Adipocyte (in vitro differentiated cells): ENCODE measurements around the gene ZBTB16.

Experiments
- DNase-seq: peaks from one replicate; pipeline ENCODE4 v3.0.0-alpha.2; 2015; ENCODE audit warnings: low read depth
- H3K27me3 ChIP-seq: replicated peaks from 2 replicates; pipeline ENCODE4 v1.7.0; 2013; ENCODE audit warnings: mild to moderate bottlenecking, low read length, moderate library complexity; ENCODE audit not compliant: control insufficient read depth, insufficient read depth
- H3K36me3 ChIP-seq: 2 replicates; pipeline ENCODE4 v1.7.0; 2013; ENCODE audit warnings: low read length, mild to moderate bottlenecking, moderate library complexity; ENCODE audit not compliant: control insufficient read depth, insufficient read depth, severe bottlenecking
- H3K4me1 ChIP-seq: 2 replicates; pipeline ENCODE4 v1.7.0; 2013; ENCODE audit warnings: mild to moderate bottlenecking, low read length, moderate library complexity; ENCODE audit not compliant: control insufficient read depth, insufficient read depth
- H3K4me3 ChIP-seq: 2 replicates; pipeline ENCODE4 v1.7.0; 2013; ENCODE audit warnings: mild to moderate bottlenecking, low read length, moderate library complexity
- H3K9ac ChIP-seq: 2 replicates; pipeline ENCODE4 v1.7.0; 2013; ENCODE audit warnings: mild to moderate bottlenecking, low read length, moderate library complexity
- H3K9me3 ChIP-seq: 2 replicates; pipeline ENCODE4 v1.7.0; 2013; ENCODE audit warnings: mild to moderate bottlenecking, low read length, moderate library complexity; ENCODE audit not compliant: control insufficient read depth

The ZBTB16 gene

GRCh38 chr11:114209343-114209742 is 149.8 kb downstream of the ZBTB16 start:
- DNase-seq = no peak
- H3K4me3 ChIP-seq = no peak overlapping the region
- no peaks in the 10 kb centered on the region for H3K27me3 ChIP-seq
- no peak overlapping the region for H3K9ac ChIP-seq
- H3K4me1 ChIP-seq = peaks cover 7% of the 10 kb centered on the region
- peaks cover 91% of the 10 kb centered on the region for H3K36me3 ChIP-seq
- no peaks in the 10 kb centered on the region for H3K9me3 ChIP-seq

GRCh38 chr11:114209904-114210303 is 150.4 kb downstream of the ZBTB16 start:
- peaks cover 86% of the 10 kb centered on the region for H3K36me3 ChIP-seq
- no peak overlapping the region for H3K9ac ChIP-seq
- DNase-seq = no peak
- no peaks in the 10 kb centered on the region for H3K27me3 ChIP-seq
- no peak overlapping the region for H3K4me3 ChIP-seq
- peaks cover 7% of the 10 kb centered on the region for H3K4me1 ChIP-seq
- H3K9me3 ChIP-seq = no peaks in the 10 kb centered on the region

GRCh38 chr11:114211444-114212121 is 152.1 kb downstream of the ZBTB16 start:
- Histone ChIP-seq H3K9ac (no peak overlapping the region), H3K36me3 (peaks cover 90% of the 10 kb centered on the region), H3K4me3 (no peak overlapping the region), H3K4me1 (peaks cover 9% of the 10 kb centered on the region), H3K9me3 (no peaks in the 10 kb centered on the region), H3K27me3 (no peaks in the 10 kb centered on the region)
- no peak for DNase-seq

GRCh38 chr11:114213622-114214021 is 154.1 kb downstream of the ZBTB16 start:
- H3K36me3 ChIP-seq = peaks cover 86% of the 10 kb centered on the region
- H3K9ac ChIP-seq = no peak overlapping the region
- H3K9me3 ChIP-seq = no peaks in the 10 kb centered on the region
- no peak for DNase-seq
- no peaks in the 10 kb centered on the region for H3K27me3 ChIP-seq
- no peak overlapping the region for H3K4me3 ChIP-seq
- peaks cover 9% of the 10 kb centered on the region for H3K4me1 ChIP-seq

GRCh38 chr11:114215428-114215827 is 155.9 kb downstream of the ZBTB16 start:
- DNase-seq = no peak
- H3K4me3 ChIP-seq = no peak overlapping the region
- H3K27me3 ChIP-seq = no peaks in the 10 kb centered on the region
- peaks cover 70% of the 10 kb centered on the region for H3K36me3 ChIP-seq
- H3K4me1 ChIP-seq = peaks cover 28% of the 10 kb centered on the region
- H3K9me3 ChIP-seq = no peaks in the 10 kb centered on the region
- no peak overlapping the region for H3K9ac ChIP-seq

GRCh38 chr11:114215871-114216795 is 156.6 kb downstream of the ZBTB16 start:
- Histone ChIP-seq H3K4me1 (peaks cover 34% of the 10 kb centered on the region), H3K9me3 (no peaks in the 10 kb centered on the region), H3K27me3 (no peaks in the 10 kb centered on the region), H3K9ac (no peak overlapping the region), H3K4me3 (no peak overlapping the region), H3K36me3 (peaks cover 63% of the 10 kb centered on the region)
- no peak for DNase-seq

- Histone ChIP-seq H3K36me3 (peaks cover 61% of the 10 kb centered on the region), H3K9ac (no peak overlapping the region), H3K4me1 (peaks cover 40% of the 10 kb centered on the region), H3K4me3 (no peak overlapping the region), H3K9me3 (no peaks in the 10 kb centered on the region), H3K27me3 (no peaks in the 10 kb centered on the region)
- no peak for DNase-seq
These were observed 157.3 kb downstream of the ZBTB16 start for GRCh38 chr11:114216796-114217180.

- no peaks in the 10 kb centered on the region for H3K9me3 ChIP-seq
- peaks cover 61% of the 10 kb centered on the region for H3K36me3 ChIP-seq
- no peak overlapping the region for H3K4me3 ChIP-seq
- peaks cover 41% of the 10 kb centered on the region for H3K4me1 ChIP-seq
- DNase-seq = no peak
- no peak overlapping the region for H3K9ac ChIP-seq
- no peaks in the 10 kb centered on the region for H3K27me3 ChIP-seq
These were observed 159.0 kb downstream of the ZBTB16 start for GRCh38 chr11:114218508-114218907.

GRCh38 chr11:114219559-114220349 is 160.2 kb downstream of the ZBTB16 start:
- DNase-seq = peak; percentile 38
- Histone ChIP-seq H3K9ac (peak overlapping the region; percentile 48), H3K36me3 (peaks cover 65% of the 10 kb centered on the region), H3K4me1 (peaks cover 41% of the 10 kb centered on the region), H3K27me3 (no peaks in the 10 kb centered on the region), H3K4me3 (no peak overlapping the region), H3K9me3 (no peaks in the 10 kb centered on the region)

GRCh38 chr11:114221037-114221436 is 161.5 kb downstream of the ZBTB16 start:
- Histone ChIP-seq H3K36me3 (peaks cover 65% of the 10 kb centered on the region), H3K9me3 (no peaks in the 10 kb centered on the region), H3K4me3 (no peak overlapping the region), H3K4me1 (peaks cover 41% of the 10 kb centered on the region), H3K27me3 (no peaks in the 10 kb centered on the region), H3K9ac (no peak overlapping the region)
- no peak for DNase-seq

- H3K4me3 ChIP-seq = no peak overlapping the region
- no peaks in the 10 kb centered on the region for H3K9me3 ChIP-seq
- peaks cover 62% of the 10 kb centered on the region for H3K36me3 ChIP-seq
- no peaks in the 10 kb centered on the region for H3K27me3 ChIP-seq
- DNase-seq = no peak
- no peak overlapping the region for H3K9ac ChIP-seq
- H3K4me1 ChIP-seq = peaks cover 29% of the 10 kb centered on the region
These were observed 166.2 kb downstream of the ZBTB16 start for GRCh38 chr11:114225661-114226060.
